ENCODE results near the gene VTI1A. TPM values are rescaled to one million over a fixed set of nuclear protein-coding genes. Genes with fewer than 3 reads are reported as not detected.

Gene VTI1A
- total RNA-seq, 1 experiment from 2014 or later, result 22.0 TPM

- H3K4ac ChIP-seq (ENCODE audit: low read depth, low read length), result no peak overlapping the region
- no peak overlapping the region for H3K18ac ChIP-seq (ENCODE audit: insufficient read length, low read depth, low read length)
- no peaks in the 10 kb centered on the region for H3K79me2 ChIP-seq (ENCODE audit: insufficient read depth, low read length)
- H4K8ac ChIP-seq (replicated peaks; ENCODE audit: insufficient read length, low read depth, low read length), result no peak overlapping the region
- no peak for TF ChIP-seq CTCF (conservative IDR thresholded peaks at IDR 0.05)
- no peak for DNase-seq
- no peaks in the 10 kb centered on the region for H3K27me3 ChIP-seq (ENCODE audit: insufficient read depth, low read length)
- no peak overlapping the region for H3K56ac ChIP-seq (ENCODE audit: insufficient read length, low read depth, low read length)
- WGBS (ENCODE audit: extremely low coverage, insufficient read length, low lambda C conversion rate), result no CpG with 5 or more reads among the region's 4 CpGs
- no peaks in the 10 kb centered on the region; a peak in 1 of 7 replicates for H3K36me3 Mint-ChIP-seq (ENCODE audit: insufficient read depth in 1 of 3, low read depth in 3 of 3)
- no peak overlapping the region for H2BK5ac ChIP-seq (ENCODE audit: insufficient read length, low read length)
- no peak overlapping the region for H2AK5ac ChIP-seq (ENCODE audit: insufficient read length, low read length)
- no peak overlapping the region; a peak in 1 of 7 replicates for H3K27ac Mint-ChIP-seq
- H4K20me1 ChIP-seq (ENCODE audit: control insufficient read depth, insufficient read depth, insufficient read length), result no peaks in the 10 kb centered on the region
- H3K4me3 Mint-ChIP-seq, result no peak overlapping the region
- no peaks in the 10 kb centered on the region for H3K79me1 ChIP-seq (ENCODE audit: insufficient read depth, low read depth, low read length, poor library complexity, severe bottlenecking)
- no peak overlapping the region for H2BK12ac ChIP-seq (ENCODE audit: insufficient read length, low read depth, low read length)
- no peaks in the 10 kb centered on the region for H3K9me3 Mint-ChIP-seq
- H3K4me1 Mint-ChIP-seq, result peaks cover 40 to 41% of the 10 kb centered on the region in 2 experiments
- no peak overlapping the region for H3K9ac ChIP-seq (ENCODE audit: extremely low read depth, insufficient read length, low read length)
- no peak overlapping the region for H2AFZ ChIP-seq (ENCODE audit: low read length)
- no peak overlapping the region for H3K27ac ChIP-seq (ENCODE audit: insufficient read length, low read depth, low read length)
- H2BK120ac ChIP-seq (ENCODE audit: low read depth, low read length, poor library complexity, severe bottlenecking), result no peak overlapping the region
- H3K23me2 ChIP-seq (ENCODE audit: insufficient read length, low read depth, low read length, poor library complexity, severe bottlenecking), result no peaks in the 10 kb centered on the region
- H3K27me3 Mint-ChIP-seq (ENCODE audit: low read depth), result peaks cover under 1% of the 10 kb centered on the region; the same call in 1 of the 2 replicates
- no peak overlapping the region for H3K4me2 ChIP-seq (ENCODE audit: insufficient read depth, insufficient read length, low read length)
- peaks cover 11% of the 10 kb centered on the region for H3K4me1 ChIP-seq (ENCODE audit: insufficient read depth, low read length)
- no peak overlapping the region for H2BK15ac ChIP-seq (ENCODE audit: low read depth, low read length)
- H3K23ac ChIP-seq (ENCODE audit: insufficient read length, low read depth, low read length), result no peak overlapping the region
- H3K14ac ChIP-seq (ENCODE audit: insufficient read depth, low read length), result no peak overlapping the region
- H3K9me3 ChIP-seq (ENCODE audit: control insufficient read depth, low read depth, low read length), result no peaks in the 10 kb centered on the region
- H3T11ph ChIP-seq (ENCODE audit: low read length), result no peak overlapping the region
- H2BK20ac ChIP-seq (ENCODE audit: low read depth, low read length, poor library complexity, severe bottlenecking), result no peak overlapping the region
- no peak overlapping the region for H4K5ac ChIP-seq (ENCODE audit: insufficient read length, low read depth, low read length)
- H4K91ac ChIP-seq (ENCODE audit: insufficient read length, low read depth, low read length), result no peak overlapping the region
Observed at GRCh38 chr10:112827951-112828350, 380.9 kb downstream of the VTI1A start.

Measured in H9 (cell line).